ENCODE results near the gene MYCN. TPM values are rescaled to one million over a fixed set of nuclear protein-coding genes. Genes with fewer than 3 reads are reported as not detected.

MYCN gene
- total and polyA plus RNA-seq, 9 donors, result 1.2 to 7.0 (median 2.7) TPM

DNA sequence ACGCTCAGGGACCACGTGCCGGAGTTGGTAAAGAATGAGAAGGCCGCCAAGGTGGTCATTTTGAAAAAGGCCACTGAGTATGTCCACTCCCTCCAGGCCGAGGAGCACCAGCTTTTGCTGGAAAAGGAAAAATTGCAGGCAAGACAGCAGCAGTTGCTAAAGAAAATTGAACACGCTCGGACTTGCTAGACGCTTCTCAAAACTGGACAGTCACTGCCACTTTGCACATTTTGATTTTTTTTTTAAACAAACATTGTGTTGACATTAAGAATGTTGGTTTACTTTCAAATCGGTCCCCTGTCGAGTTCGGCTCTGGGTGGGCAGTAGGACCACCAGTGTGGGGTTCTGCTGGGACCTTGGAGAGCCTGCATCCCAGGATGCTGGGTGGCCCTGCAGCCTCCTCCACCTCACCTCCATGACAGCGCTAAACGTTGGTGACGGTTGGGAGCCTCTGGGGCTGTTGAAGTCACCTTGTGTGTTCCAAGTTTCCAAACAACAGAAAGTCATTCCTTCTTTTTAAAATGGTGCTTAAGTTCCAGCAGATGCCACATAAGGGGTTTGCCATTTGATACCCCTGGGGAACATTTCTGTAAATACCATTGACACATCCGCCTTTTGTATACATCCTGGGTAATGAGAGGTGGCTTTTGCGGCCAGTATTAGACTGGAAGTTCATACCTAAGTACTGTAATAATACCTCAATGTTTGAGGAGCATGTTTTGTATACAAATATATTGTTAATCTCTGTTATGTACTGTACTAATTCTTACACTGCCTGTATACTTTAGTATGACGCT is 5.8 kb downstream of the MYCN start:
- no peaks in the 10 kb centered on the region for H3K4me1 ChIP-seq (ENCODE audit: insufficient read depth)
- no peaks in the 10 kb centered on the region for H3K36me3 ChIP-seq
- 89 to 91% (median 90%) methylated on average over 17 of the region's 17 CpGs for WGBS, 3 donors
- H3K27me3 ChIP-seq, result no peaks in the 10 kb centered on the region
- no peak for DNase-seq
- intact Hi-C loops (cut with DNase I), result loop anchor here in 1 of 4 donors (10.0 kb wide), 1 partner anchor 809 kb away; no protein-coding TSS in a partner anchor
- no peak overlapping the region for H3K4me3 ChIP-seq
- TF ChIP-seq POLR2A (IDR thresholded peaks at IDR 0.05) (no peak), EP300 (IDR thresholded peaks at IDR 0.05) (no peak)
- TF ChIP-seq, protein P1, sequence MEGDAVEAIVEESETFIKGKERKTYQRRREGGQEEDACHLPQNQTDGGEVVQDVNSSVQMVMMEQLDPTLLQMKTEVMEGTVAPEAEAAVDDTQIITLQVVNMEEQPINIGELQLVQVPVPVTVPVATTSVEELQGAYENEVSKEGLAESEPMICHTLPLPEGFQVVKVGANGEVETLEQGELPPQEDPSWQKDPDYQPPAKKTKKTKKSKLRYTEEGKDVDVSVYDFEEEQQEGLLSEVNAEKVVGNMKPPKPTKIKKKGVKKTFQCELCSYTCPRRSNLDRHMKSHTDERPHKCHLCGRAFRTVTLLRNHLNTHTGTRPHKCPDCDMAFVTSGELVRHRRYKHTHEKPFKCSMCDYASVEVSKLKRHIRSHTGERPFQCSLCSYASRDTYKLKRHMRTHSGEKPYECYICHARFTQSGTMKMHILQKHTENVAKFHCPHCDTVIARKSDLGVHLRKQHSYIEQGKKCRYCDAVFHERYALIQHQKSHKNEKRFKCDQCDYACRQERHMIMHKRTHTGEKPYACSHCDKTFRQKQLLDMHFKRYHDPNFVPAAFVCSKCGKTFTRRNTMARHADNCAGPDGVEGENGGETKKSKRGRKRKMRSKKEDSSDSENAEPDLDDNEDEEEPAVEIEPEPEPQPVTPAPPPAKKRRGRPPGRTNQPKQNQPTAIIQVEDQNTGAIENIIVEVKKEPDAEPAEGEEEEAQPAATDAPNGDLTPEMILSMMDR (IDR thresholded peaks at IDR 0.05), result no peak
- H3K27ac ChIP-seq, result no peak overlapping the region
- no peaks in the 10 kb centered on the region for H3K9me3 ChIP-seq

DNA sequence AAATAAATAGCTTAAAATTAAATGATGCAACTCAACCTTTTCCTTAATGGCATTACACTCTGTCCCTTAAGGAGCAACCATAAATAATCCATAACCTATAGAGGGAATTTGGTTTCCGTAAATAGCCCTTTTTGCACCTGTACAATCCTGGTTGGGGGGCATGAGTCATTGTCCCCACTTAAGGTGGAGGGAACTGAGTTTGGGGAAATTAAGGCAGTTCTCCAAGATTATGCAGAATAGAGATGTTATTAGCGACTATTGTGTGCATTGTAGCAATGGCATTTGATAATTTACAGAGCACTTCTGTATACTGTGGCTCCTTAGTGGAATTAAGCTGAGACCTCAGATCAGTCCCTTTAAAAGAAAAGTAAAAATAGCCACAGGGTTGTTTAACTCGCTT is 6.6 kb downstream of the MYCN start:
- TF ChIP-seq EP300 (IDR thresholded peaks at IDR 0.05) (no peak), POLR2A (IDR thresholded peaks at IDR 0.05) (no peak)
- TF ChIP-seq, protein P1 (IDR thresholded peaks at IDR 0.05), result no peak
- 73 to 80% (median 74%) methylated on average over 3 of the region's 3 CpGs for WGBS, 3 donors
- no peaks in the 10 kb centered on the region for H3K27me3 ChIP-seq
- no peak overlapping the region for H3K4me3 ChIP-seq
- no peaks in the 10 kb centered on the region for H3K4me1 ChIP-seq (ENCODE audit: insufficient read depth)
- no peak overlapping the region for H3K27ac ChIP-seq
- no peaks in the 10 kb centered on the region for H3K36me3 ChIP-seq
- intact Hi-C loops (cut with DNase I), result loop anchor here in 1 of 4 donors (10.0 kb wide), 1 partner anchor 808 kb away; no protein-coding TSS in a partner anchor
- no peaks in the 10 kb centered on the region for H3K9me3 ChIP-seq
- DNase-seq, result no peak

DNA sequence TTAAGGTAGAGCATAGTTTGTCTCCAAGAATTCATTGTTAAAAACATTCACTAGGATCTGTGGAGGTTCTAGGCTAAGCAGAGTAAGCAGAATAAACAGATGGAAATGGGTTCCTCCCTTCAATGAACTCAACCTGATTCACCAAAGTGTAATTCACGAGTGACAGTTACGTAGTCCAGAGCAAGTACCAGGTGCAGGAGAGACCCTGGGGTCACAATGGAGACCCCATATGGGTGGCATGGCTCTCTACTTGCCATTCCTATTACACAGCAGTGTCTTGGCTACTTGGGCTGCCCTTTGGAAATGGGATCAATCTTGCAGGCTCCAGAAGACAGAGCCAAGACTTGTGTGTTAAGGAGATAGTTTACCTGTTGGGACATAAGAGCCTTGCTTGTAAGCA is 7.1 kb downstream of the MYCN start:
- TF ChIP-seq POLR2A (IDR thresholded peaks at IDR 0.05), result no peak
- TF ChIP-seq EP300 (IDR thresholded peaks at IDR 0.05), result no peak
- TF ChIP-seq, protein P1 (IDR thresholded peaks at IDR 0.05), result no peak
- H3K4me1 ChIP-seq (ENCODE audit: insufficient read depth), result no peaks in the 10 kb centered on the region

GRCh38 chr2:15948704-15948957 is 8.3 kb downstream of the MYCN start:
- DNase-seq, result no peak
- no peak overlapping the region for H3K27ac ChIP-seq
- no peaks in the 10 kb centered on the region for H3K27me3 ChIP-seq
- no peaks in the 10 kb centered on the region for H3K36me3 ChIP-seq
- H3K9me3 ChIP-seq, result no peaks in the 10 kb centered on the region
- no peaks in the 10 kb centered on the region for H3K4me1 ChIP-seq (ENCODE audit: insufficient read depth)
- TF ChIP-seq POLR2A (IDR thresholded peaks at IDR 0.05), result no peak
- TF ChIP-seq EP300 (IDR thresholded peaks at IDR 0.05), result no peak
- TF ChIP-seq, protein P1 (IDR thresholded peaks at IDR 0.05), result no peak
- 97 to 100% (median 99%) methylated on average over 3 of the region's 3 CpGs for WGBS, 3 donors
- intact Hi-C loops (cut with DNase I), result loop anchor here in 1 of 4 donors (10.0 kb wide), 1 partner anchor 806 kb away; no protein-coding TSS in a partner anchor
- no peak overlapping the region for H3K4me3 ChIP-seq

More for the DNA sequence above, 7.1 kb downstream of the MYCN start:
- Histone ChIP-seq H3K27ac (no peak overlapping the region), H3K9me3 (no peaks in the 10 kb centered on the region), H3K27me3 (no peaks in the 10 kb centered on the region), H3K4me3 (no peak overlapping the region), H3K36me3 (no peaks in the 10 kb centered on the region)
- intact Hi-C loops (cut with DNase I), result loop anchor here in 1 of 4 donors (10.0 kb wide), 1 partner anchor 807 kb away; no protein-coding TSS in a partner anchor
- 85 to 95% (median 86%) methylated on average over 2 of the region's 2 CpGs for WGBS, 3 donors
- DNase-seq, result no peak

Measured in ovary (tissue), 9 donors.